IMR-90 (cell line): Measurements from ENCODE around the gene TINAGL1. TPM values are rescaled to one million over a fixed set of nuclear protein-coding genes. Genes with fewer than 3 reads are reported as not detected.

Experiments used
- ATAC-seq: fragments of 200-7000 bp; cut with Tn5 transposase; 2 replicates; pipeline ENCODE4 v1.9.1; 2020; ENCODE audit warnings: low read depth, mild to moderate bottlenecking, moderate library complexity
- BruUV-seq: library from RNA; stranded (reverse); fragments of 400-500 nt; replicated peaks from 2 replicates; lab custom pipeline; 2021; lab: Mats Ljungman, UMichigan
- CTCF ChIA-PET: fragments of 300-600 bp; formaldehyde crosslinking; extraction: SDS; loops from one replicate; lab custom pipeline; 2021; ENCODE audit warnings: antibody characterized with exemption; lab: Yijun Ruan, JAX
- POLR2A ChIA-PET: fragments of 300-600 bp; sonication (Branson Sonifier 250); formaldehyde crosslinking; loops from one replicate; lab custom pipeline; 2022; ENCODE audit warnings: antibody characterized with exemption; ENCODE audit not compliant: unreplicated experiment; lab: Charles Lee
- DNase-seq: peaks from one replicate; pipeline ENCODE4 v3.0.0; 2013
- H2AFZ ChIP-seq: replicated peaks from 2 replicates; pipeline ENCODE3; 2013; ENCODE audit warnings: low read length, mild to moderate bottlenecking; ENCODE audit not compliant: poor library complexity
- H2AK5ac ChIP-seq: 2 replicates; pipeline ENCODE4 v1.6.1; 2013; ENCODE audit warnings: low read depth, low read length, inconsistent platforms
- H2AK9ac ChIP-seq: replicated peaks from 2 replicates; pipeline ENCODE3; 2013; ENCODE audit warnings: mild to moderate bottlenecking, low read depth, low read length, moderate library complexity; ENCODE audit not compliant: poor library complexity
- H2BK120ac ChIP-seq: 2 replicates; pipeline ENCODE4 v1.6.1; 2013; ENCODE audit warnings: low read depth, low read length, inconsistent platforms
- H2BK15ac ChIP-seq: 3 replicates; pipeline ENCODE4 v1.6.1; 2013; ENCODE audit warnings: low read depth, low read length, inconsistent platforms
- H2BK20ac ChIP-seq: 2 replicates; pipeline ENCODE4 v1.6.1; 2013; ENCODE audit warnings: low read depth, mild to moderate bottlenecking, inconsistent platforms, low read length, moderate library complexity
- H2BK5ac ChIP-seq: 2 replicates; pipeline ENCODE4 v1.6.1; 2013; ENCODE audit warnings: mild to moderate bottlenecking, low read depth, low read length, inconsistent platforms; ENCODE audit not compliant: poor library complexity, severe bottlenecking
- H3K14ac ChIP-seq: replicated peaks from 2 replicates; pipeline ENCODE4 v1.6.1; 2013; ENCODE audit warnings: low read depth, low read length, inconsistent platforms
- H3K18ac ChIP-seq: 2 replicates; pipeline ENCODE4 v1.6.1; 2013; ENCODE audit warnings: low read depth, low read length, control low read depth
- H3K23ac ChIP-seq: 2 replicates; pipeline ENCODE4 v1.6.1; 2013; ENCODE audit warnings: low read depth, low read length, inconsistent platforms
- H3K27ac ChIP-seq: 2 replicates; pipeline ENCODE4 v1.5.1; 2013; ENCODE audit warnings: mild to moderate bottlenecking, control low read depth, low read length; ENCODE audit not compliant: insufficient read depth
- H3K27me3 ChIP-seq: 2 replicates; pipeline ENCODE4 v1.6.1; 2013; ENCODE audit warnings: low read length; ENCODE audit not compliant: control insufficient read depth, insufficient read depth
- H3K36me3 ChIP-seq: 2 replicates; pipeline ENCODE4 v1.6.1; 2013; ENCODE audit warnings: low read length, mixed read lengths; ENCODE audit not compliant: control insufficient read depth, insufficient read depth
- H3K4ac ChIP-seq: 2 replicates; pipeline ENCODE4 v1.6.1; 2013; ENCODE audit warnings: low read depth, low read length, inconsistent platforms
- H3K4me1 ChIP-seq: 2 replicates; pipeline ENCODE4 v1.6.1; 2013; ENCODE audit warnings: low read length, mixed read lengths; ENCODE audit not compliant: control insufficient read depth, insufficient read depth
- H3K4me2 ChIP-seq: 2 replicates; pipeline ENCODE4 v1.6.1; 2013; ENCODE audit warnings: low read depth, mild to moderate bottlenecking, control low read depth, low read length, moderate library complexity
- H3K4me3 ChIP-seq: 2 replicates; pipeline ENCODE4 v1.5.1; 2013; ENCODE audit warnings: low read depth, mild to moderate bottlenecking, control low read depth, low read length, moderate library complexity; ENCODE audit not compliant: insufficient read depth
- H3K56ac ChIP-seq: 2 replicates; pipeline ENCODE4 v1.6.1; 2013; ENCODE audit warnings: low read length, inconsistent platforms; ENCODE audit not compliant: insufficient read depth; ENCODE audit errors: extremely low read depth
- H3K79me1 ChIP-seq, 2 experiments: 2 replicates each; pipeline ENCODE4 v1.6.1; 2013; ENCODE audit warnings: low read length in 2 of 2, inconsistent platforms in 1 of 2, low read depth in 1 of 2
- H3K9ac ChIP-seq: 2 replicates; pipeline ENCODE4 v1.6.1; 2013; ENCODE audit warnings: low read depth, low read length, control low read depth
- H3K9me1 ChIP-seq: 2 replicates; pipeline ENCODE4 v1.6.1; 2013; ENCODE audit warnings: low read length, inconsistent platforms; ENCODE audit not compliant: insufficient read depth
- H3K9me3 ChIP-seq: 2 replicates; pipeline ENCODE4 v1.6.1; 2013; ENCODE audit warnings: low read length; ENCODE audit not compliant: control insufficient read depth, insufficient read depth
- H4K20me1 ChIP-seq: 2 replicates; pipeline ENCODE4 v1.6.1; 2013; ENCODE audit warnings: low read length, inconsistent platforms; ENCODE audit not compliant: insufficient read depth
- H4K5ac ChIP-seq: 2 replicates; pipeline ENCODE4 v1.6.1; 2013; ENCODE audit warnings: mild to moderate bottlenecking, low read depth, low read length, control low read depth
- H4K8ac ChIP-seq, 2 experiments: 2 replicates each; pipeline ENCODE4 v1.6.1; 2013; ENCODE audit warnings: low read depth in 2 of 2, low read length in 2 of 2, control low read depth in 1 of 2, inconsistent platforms in 1 of 2
- H4K91ac ChIP-seq: 2 replicates; pipeline ENCODE4 v1.6.1; 2013; ENCODE audit warnings: low read depth, low read length, inconsistent platforms; ENCODE audit not compliant: insufficient read depth
- CEBPB ChIP-seq: IDR thresholded peaks from 2 replicates; pipeline ENCODE4 v1.6.1; 2012; ENCODE audit warnings: low read depth, low read length, improper control_type of control experiment
- CHD1 ChIP-seq: IDR thresholded peaks from 2 replicates; pipeline ENCODE4 v1.6.1; 2012; ENCODE audit warnings: low read depth, low read length, improper control_type of control experiment
- FOS ChIP-seq: fragments of 150-350 bp; IDR thresholded peaks from 2 replicates; pipeline ENCODE4 v1.6.1; 2016; ENCODE audit warnings: low read depth, low read length
- MAZ ChIP-seq: IDR thresholded peaks from 2 replicates; pipeline ENCODE4 v1.6.1; 2012; ENCODE audit warnings: low read depth, mild to moderate bottlenecking, low read length, improper control_type of control experiment, moderate library complexity, borderline replicate concordance
- RAD21 ChIP-seq: IDR thresholded peaks from 2 replicates; pipeline ENCODE4 v1.6.1; 2012; ENCODE audit warnings: low read length, improper control_type of control experiment
- SMC3 ChIP-seq: fragments of 150-350 bp; IDR thresholded peaks from 2 replicates; pipeline ENCODE4 v1.6.1; 2016; ENCODE audit warnings: low read depth, mild to moderate bottlenecking, antibody characterized with exemption, low read length, moderate library complexity
- WGBS, 2 experiments: methylation state at CpG; one replicate each; pipeline versions ENCODE4 v1.1.5 to v1.1.7; 2013; ENCODE audit warnings: missing lambda C conversion rate in 2 of 2; ENCODE audit not compliant: insufficient read length in 1 of 2; ENCODE audit errors: extremely low coverage in 2 of 2; 5-methylcytosine and 5-hydroxymethylcytosine counted together
- dilution Hi-C: fragments of 300-500 bp; cut with HindIII; formaldehyde crosslinking; loops from one replicate; pipeline ENCODE4 v1.14.3; 2018; ENCODE audit warnings: low sequenced_read_pairs; ENCODE audit not compliant: unreplicated experiment
- in situ Hi-C: fragments of 300-500 bp; cut with MboI; formaldehyde crosslinking; loops from 3 replicates; pipeline ENCODE4 v1.14.3; 2019; ENCODE audit warnings: low sequenced_read_pairs, inconsistent platforms, mixed read lengths
- intact Hi-C: fragments of 100-400 bp; cut with micrococcal nuclease; formaldehyde crosslinking; loops from 2 replicates; pipeline ENCODE4 v1.10.0; 2022
- polyA plus RNA-seq, 3 experiments: library from polyadenylated mRNA; depleted of rRNA; stranded (reverse); fragments of >200 nt; gene quantifications; 2 replicates each; pipeline ENCODE4 v1.2.3, GENCODE V29; 2012; ENCODE audit warnings: low replicate concordance in 1 of 3
- total RNA-seq: library from RNA; depleted of rRNA; stranded (reverse); fragments of >200 nt; gene quantifications from 2 replicates; pipeline ENCODE4 v1.2.3, GENCODE V29; 2012
- TF ChIP-seq, protein P1 (sequence below): conservative IDR thresholded peaks from 2 replicates; pipeline ENCODE4 v1.5.1; 2012; ENCODE audit warnings: mild to moderate bottlenecking, low read depth, low read length, improper control_type of control experiment
- TF ChIP-seq, protein P2 (sequence below): fragments of 150-350 bp; IDR thresholded peaks from 2 replicates; pipeline ENCODE4 v1.6.1; 2016; ENCODE audit warnings: low read depth, mild to moderate bottlenecking, low read length, moderate library complexity, borderline replicate concordance

Gene TINAGL1
- total and polyA plus RNA-seq, 2 of the 4 experiments (the other 2 are of a cell fraction) = 0.54 to 1.5 TPM

GRCh38 chr1:31577515-31578192 is 1.3 kb downstream of the TINAGL1 start:
- TF ChIP-seq, protein P1, sequence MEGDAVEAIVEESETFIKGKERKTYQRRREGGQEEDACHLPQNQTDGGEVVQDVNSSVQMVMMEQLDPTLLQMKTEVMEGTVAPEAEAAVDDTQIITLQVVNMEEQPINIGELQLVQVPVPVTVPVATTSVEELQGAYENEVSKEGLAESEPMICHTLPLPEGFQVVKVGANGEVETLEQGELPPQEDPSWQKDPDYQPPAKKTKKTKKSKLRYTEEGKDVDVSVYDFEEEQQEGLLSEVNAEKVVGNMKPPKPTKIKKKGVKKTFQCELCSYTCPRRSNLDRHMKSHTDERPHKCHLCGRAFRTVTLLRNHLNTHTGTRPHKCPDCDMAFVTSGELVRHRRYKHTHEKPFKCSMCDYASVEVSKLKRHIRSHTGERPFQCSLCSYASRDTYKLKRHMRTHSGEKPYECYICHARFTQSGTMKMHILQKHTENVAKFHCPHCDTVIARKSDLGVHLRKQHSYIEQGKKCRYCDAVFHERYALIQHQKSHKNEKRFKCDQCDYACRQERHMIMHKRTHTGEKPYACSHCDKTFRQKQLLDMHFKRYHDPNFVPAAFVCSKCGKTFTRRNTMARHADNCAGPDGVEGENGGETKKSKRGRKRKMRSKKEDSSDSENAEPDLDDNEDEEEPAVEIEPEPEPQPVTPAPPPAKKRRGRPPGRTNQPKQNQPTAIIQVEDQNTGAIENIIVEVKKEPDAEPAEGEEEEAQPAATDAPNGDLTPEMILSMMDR = no peak
- TF ChIP-seq CEBPB (no peak), MAZ (no peak), FOS (no peak), SMC3 (no peak), RAD21 (no peak), CHD1 (no peak)
- TF ChIP-seq, protein P2, sequence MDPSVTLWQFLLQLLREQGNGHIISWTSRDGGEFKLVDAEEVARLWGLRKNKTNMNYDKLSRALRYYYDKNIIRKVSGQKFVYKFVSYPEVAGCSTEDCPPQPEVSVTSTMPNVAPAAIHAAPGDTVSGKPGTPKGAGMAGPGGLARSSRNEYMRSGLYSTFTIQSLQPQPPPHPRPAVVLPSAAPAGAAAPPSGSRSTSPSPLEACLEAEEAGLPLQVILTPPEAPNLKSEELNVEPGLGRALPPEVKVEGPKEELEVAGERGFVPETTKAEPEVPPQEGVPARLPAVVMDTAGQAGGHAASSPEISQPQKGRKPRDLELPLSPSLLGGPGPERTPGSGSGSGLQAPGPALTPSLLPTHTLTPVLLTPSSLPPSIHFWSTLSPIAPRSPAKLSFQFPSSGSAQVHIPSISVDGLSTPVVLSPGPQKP = no peak
- peak overlapping the region; percentile 20; the same call in 1 of the 2 replicates for H4K91ac ChIP-seq
- DNase-seq = peak; percentile 52

More at GRCh38 chr1:31577515-31578192, 1.3 kb downstream of the TINAGL1 start:
- CTCF ChIA-PET = no interaction called here
- Histone ChIP-seq H2BK15ac (no peak overlapping the region), H2AFZ (no peak overlapping the region), H3K14ac (no peak overlapping the region), H3K9me3 (no peaks in the 10 kb centered on the region), H3K27me3 (no peaks in the 10 kb centered on the region), H3K4ac (no peak overlapping the region), H4K20me1 (peaks cover 5% of the 10 kb centered on the region), H3K36me3 (no peaks in the 10 kb centered on the region), H3K27ac (no peak overlapping the region), H2AK9ac (peak overlapping the region; percentile 51), H3K4me1 (peaks cover 27% of the 10 kb centered on the region), H3K56ac (no peak overlapping the region), H4K8ac (no peak overlapping the region), H4K5ac (no peak overlapping the region), H3K9ac (no peak overlapping the region), H3K4me3 (no peak overlapping the region), H3K9me1 (peaks cover 9% of the 10 kb centered on the region), H3K79me1 (no peaks in the 10 kb centered on the region), H2BK20ac (no peak overlapping the region), H2BK5ac (no peak overlapping the region), H2AK5ac (0 out of 2 replicates have a peak overlapping the region, but pooled peaks have one; percentile 44), H3K23ac (no peak overlapping the region), H3K4me2 (no peak overlapping the region), H2BK120ac (no peak overlapping the region), H3K18ac (no peak overlapping the region)
- no TSS peak for BruUV-seq
- POLR2A ChIA-PET = no interaction called here
- in situ Hi-C loops = no loop called here
- intact Hi-C loops = no loop called here
- dilution Hi-C loops = no loop called here
- WGBS, 2 experiments = 80% methylated on average over 1 of the region's 6 CpGs; no CpG with 5 or more reads in 1 of the 2 experiments
- ATAC-seq = no peak
